Epithelial cell of proximal tubule (primary cell): ENCODE data around the gene C10orf71. TPM values are rescaled to one million over a fixed set of nuclear protein-coding genes. Genes with fewer than 3 reads are reported as not detected.

Experiments used
- DNase-seq: peaks from one replicate; pipeline ENCODE4 v3.0.0-alpha.2; 2011; ENCODE audit warnings: low read depth
- H3K4me3 ChIP-seq: 2 replicates; pipeline ENCODE4 v1.5.1; 2011; ENCODE audit warnings: low read depth, mild to moderate bottlenecking, low read length
- CTCF ChIP-seq: conservative IDR thresholded peaks from 2 replicates; pipeline ENCODE4 v1.5.1; 2012; ENCODE audit warnings: low read depth, mild to moderate bottlenecking, low read length
- total RNA-seq: library from RNA; depleted of rRNA; stranded (reverse); fragments of >200 nt; gene quantifications from 2 replicates; pipeline ENCODE4 v1.2.3, GENCODE V29; 2015

C10orf71 gene
- total RNA-seq, 1 donor from 2014 or later: not detected

- no peak for TF ChIP-seq CTCF
- DNase-seq: no peak
- no peak overlapping the region for H3K4me3 ChIP-seq
These were observed 36.5 kb downstream of the C10orf71 start for GRCh38 chr10:49335364-49335972.

GRCh38 chr10:49338604-49339003, 39.6 kb downstream of the C10orf71 start:
- TF ChIP-seq CTCF: no peak
- no peak for DNase-seq
- no peak overlapping the region for H3K4me3 ChIP-seq

- no peak for TF ChIP-seq CTCF
- H3K4me3 ChIP-seq: no peak overlapping the region
- DNase-seq: no peak
These were observed 45.9 kb downstream of the C10orf71 start for GRCh38 chr10:49344840-49345239.

GRCh38 chr10:49347342-49347741, 48.4 kb downstream of the C10orf71 start:
- TF ChIP-seq CTCF: no peak
- DNase-seq: no peak
- H3K4me3 ChIP-seq: no peak overlapping the region

- no peak for DNase-seq
- no peak for TF ChIP-seq CTCF
- no peak overlapping the region for H3K4me3 ChIP-seq
These were observed 48.9 kb downstream of the C10orf71 start for GRCh38 chr10:49347827-49348226.

GRCh38 chr10:49348593-49348992, 49.6 kb downstream of the C10orf71 start:
- no peak for DNase-seq
- no peak overlapping the region for H3K4me3 ChIP-seq
- TF ChIP-seq CTCF: no peak

- H3K4me3 ChIP-seq: no peak overlapping the region
- no peak for DNase-seq
- no peak for TF ChIP-seq CTCF
These were observed 50.4 kb downstream of the C10orf71 start for GRCh38 chr10:49349390-49349789.
